GM19463 (cell line): Measurements from ENCODE around the gene FAM186B.
"Not testable (repeated sequence)": the region's sequence is repeated elsewhere in the genome, so short reads cannot be mapped to it uniquely, and the experiment has no call there.

Experiments used
- ATAC-seq: cut with Tn5 transposase; IDR thresholded peaks from one replicate; pipeline ENCODE4 v1.9.1; 2021; ENCODE audit warnings: mild to moderate bottlenecking, moderate library complexity; ENCODE audit not compliant: unreplicated experiment

Gene FAM186B

GRCh38 chr12:49605539-49605938 lies at the start of gene FAM186B:
Gene FAM186B, minus strand, starts transcription at chr12:49605639. Its CDS starts 162 bp downstream, at chr12:49605477.
- not testable (repeated sequence) for ATAC-seq

GRCh38 chr12:49654715-49655114 lies 49.3 kb upstream of the FAM186B start:
- no peak for ATAC-seq

GRCh38 chr12:49652921-49653520 lies 47.6 kb upstream of the FAM186B start:
- no peak for ATAC-seq

- ATAC-seq = no peak
These were observed 46.4 kb upstream of the FAM186B start for GRCh38 chr12:49651855-49652254.

- no peak for ATAC-seq
These were observed 44.5 kb upstream of the FAM186B start for GRCh38 chr12:49649892-49650291.

GRCh38 chr12:49649445-49649844 lies 44.0 kb upstream of the FAM186B start:
- no peak for ATAC-seq

GRCh38 chr12:49648712-49649003 lies 43.2 kb upstream of the FAM186B start:
- no peak for ATAC-seq

GRCh38 chr12:49647827-49648711 lies 42.6 kb upstream of the FAM186B start:
- ATAC-seq = no peak

GRCh38 chr12:49646871-49647654 lies 41.6 kb upstream of the FAM186B start:
- ATAC-seq = no peak

GRCh38 chr12:49646331-49646830 lies 40.9 kb upstream of the FAM186B start:
- no peak for ATAC-seq

GRCh38 chr12:49645146-49646039 lies 40.0 kb upstream of the FAM186B start:
- ATAC-seq = no peak

- no peak for ATAC-seq
These were observed 39.2 kb upstream of the FAM186B start for GRCh38 chr12:49644620-49644994.

- no peak for ATAC-seq
These were observed 38.7 kb upstream of the FAM186B start for GRCh38 chr12:49643961-49644619.

- no peak for ATAC-seq
These were observed 37.7 kb upstream of the FAM186B start for GRCh38 chr12:49643135-49643534.

GRCh38 chr12:49642370-49642802 lies 36.9 kb upstream of the FAM186B start:
- no peak for ATAC-seq

GRCh38 chr12:49641748-49642369 lies 36.4 kb upstream of the FAM186B start:
- no peak for ATAC-seq

GRCh38 chr12:49636979-49637755 lies 31.7 kb upstream of the FAM186B start:
- ATAC-seq = peak; percentile 47

GRCh38 chr12:49636574-49636973 lies 31.1 kb upstream of the FAM186B start:
- no peak for ATAC-seq

GRCh38 chr12:49635656-49636055 lies 30.2 kb upstream of the FAM186B start:
- ATAC-seq = no peak
